KOPT-K1 (cell line): ENCODE data around the gene CAD.

Experiments used
- H3K27ac ChIP-seq: fragments of 200-600 bp; sonication (generic); 2 replicates; pipeline ENCODE4 v1.5.1; 2016; ENCODE audit warnings: antibody characterized with exemption, mild to moderate bottlenecking, low read depth, low read length; ENCODE audit not compliant: poor library complexity, severe bottlenecking
- H3K36me3 ChIP-seq: fragments of 200-600 bp; sonication (generic); 2 replicates; pipeline ENCODE4 v1.5.1; 2017; ENCODE audit warnings: antibody characterized with exemption, mild to moderate bottlenecking, low read length, moderate library complexity; ENCODE audit not compliant: insufficient read depth
- H3K9me3 ChIP-seq: fragments of 200-600 bp; sonication (generic); 2 replicates; pipeline ENCODE4 v1.5.1; 2017; ENCODE audit warnings: antibody characterized with exemption, low read length, mild to moderate bottlenecking; ENCODE audit not compliant: insufficient read depth, poor library complexity, severe bottlenecking

Gene CAD

DNA sequence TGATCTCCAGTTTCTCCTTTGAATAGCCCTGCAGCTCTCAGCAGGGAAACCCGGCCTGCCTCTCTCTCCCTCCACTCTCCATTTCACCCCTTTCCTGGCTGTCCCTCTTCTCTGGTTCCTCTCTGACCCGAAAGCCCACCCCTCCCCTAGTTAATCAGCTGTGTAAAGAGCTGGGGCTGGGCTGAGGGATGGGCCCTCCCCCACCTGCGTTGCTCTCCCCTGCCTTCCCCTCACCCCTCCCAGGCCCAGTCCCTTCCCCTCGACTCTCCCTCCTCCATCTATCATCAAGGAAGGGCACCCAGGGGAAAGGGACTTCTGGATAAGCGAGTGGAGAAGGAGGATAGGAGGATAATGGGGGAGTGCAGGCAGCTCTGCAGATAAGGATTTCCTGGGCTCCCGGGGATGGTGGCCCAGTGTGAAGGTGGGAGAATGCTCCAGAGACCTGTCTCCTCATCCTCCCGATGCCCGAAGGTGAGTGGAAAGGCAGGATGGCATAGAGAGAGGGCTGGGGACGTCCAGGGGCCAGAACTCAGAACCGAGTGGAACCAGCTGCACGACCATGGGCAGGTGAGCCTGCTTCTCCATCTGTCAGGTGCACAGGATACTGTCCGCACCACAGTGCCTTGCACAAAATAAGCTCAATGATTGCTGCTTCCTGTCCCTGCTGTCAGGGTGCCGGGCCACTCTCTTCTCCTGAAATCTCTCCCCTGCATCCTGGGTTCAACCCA, 33.6 kb downstream of the CAD start:
- no peaks in the 10 kb centered on the region for H3K9me3 ChIP-seq
- no peaks in the 10 kb centered on the region for H3K36me3 ChIP-seq
- no peak overlapping the region for H3K27ac ChIP-seq

DNA sequence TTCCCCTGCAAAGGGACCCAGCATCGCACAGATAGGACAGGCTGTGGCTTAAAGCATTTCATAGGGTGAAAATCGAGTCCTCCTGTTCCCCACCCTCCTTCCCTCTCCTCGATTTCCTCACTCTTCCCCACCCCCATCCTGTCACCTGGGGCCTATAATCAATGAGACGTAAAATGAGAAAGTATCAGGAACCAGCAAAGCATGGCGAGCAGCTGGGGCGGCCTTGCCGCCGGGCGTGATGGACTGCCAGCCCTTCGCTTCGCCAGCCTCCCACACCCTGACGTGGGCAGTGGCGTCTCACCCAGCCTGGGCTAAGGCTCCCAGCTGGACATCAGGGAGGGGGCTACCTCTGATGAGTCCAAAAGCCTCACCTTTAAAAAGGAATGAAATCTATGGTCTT, 34.6 kb downstream of the CAD start:
- Histone ChIP-seq H3K9me3 (no peaks in the 10 kb centered on the region), H3K27ac (no peak overlapping the region), H3K36me3 (no peaks in the 10 kb centered on the region)

GRCh38 chr2:27255187-27255586, 38.0 kb downstream of the CAD start:
- no peaks in the 10 kb centered on the region for H3K36me3 ChIP-seq
- H3K9me3 ChIP-seq = no peaks in the 10 kb centered on the region
- H3K27ac ChIP-seq = no peak overlapping the region

GRCh38 chr2:27255660-27256059, 38.5 kb downstream of the CAD start:
- Histone ChIP-seq H3K27ac (no peak overlapping the region), H3K36me3 (no peaks in the 10 kb centered on the region), H3K9me3 (no peaks in the 10 kb centered on the region)

- Histone ChIP-seq H3K36me3 (no peaks in the 10 kb centered on the region), H3K9me3 (no peaks in the 10 kb centered on the region), H3K27ac (no peak overlapping the region)
Observed at GRCh38 chr2:27256855-27257454, 39.8 kb downstream of the CAD start.

- H3K27ac ChIP-seq = no peak overlapping the region
- H3K9me3 ChIP-seq = no peaks in the 10 kb centered on the region
- H3K36me3 ChIP-seq = no peaks in the 10 kb centered on the region
Observed at GRCh38 chr2:27258051-27258450, 40.9 kb downstream of the CAD start.

DNA sequence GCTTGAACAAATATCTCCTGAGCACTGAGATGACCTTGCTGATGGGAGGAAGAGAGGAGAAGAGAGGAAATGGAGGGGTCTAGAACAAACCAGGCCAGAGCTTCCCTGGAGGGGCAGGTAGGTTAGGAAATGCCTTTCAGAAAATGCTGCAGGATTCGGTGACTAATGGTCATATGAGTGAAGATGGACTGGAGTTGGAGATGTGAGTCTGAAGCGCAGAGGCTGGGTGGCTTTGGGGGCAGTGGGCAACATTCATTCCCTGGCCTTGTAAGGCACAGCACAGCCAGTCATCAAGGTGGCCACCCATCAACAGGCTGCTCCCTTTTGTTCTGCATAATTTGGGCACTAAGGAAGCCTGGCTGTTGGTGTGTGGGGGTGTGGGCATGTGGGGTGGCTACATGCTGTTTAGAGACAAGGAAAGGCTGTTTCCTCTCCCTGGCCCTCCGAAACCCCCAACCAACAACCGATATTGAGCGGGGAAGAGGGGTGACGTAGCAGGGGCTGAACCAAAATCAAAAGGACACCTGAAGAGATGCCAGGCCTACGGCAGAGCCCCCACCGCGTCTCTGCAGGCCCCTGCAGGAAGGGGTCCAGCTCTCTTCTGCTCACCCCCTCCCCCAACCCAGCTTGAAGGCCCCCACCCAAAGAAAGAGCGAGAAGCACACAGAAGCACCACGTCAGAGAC, 44.2 kb downstream of the CAD start:
- Histone ChIP-seq H3K36me3 (no peaks in the 10 kb centered on the region), H3K27ac (no peak overlapping the region), H3K9me3 (no peaks in the 10 kb centered on the region)

DNA sequence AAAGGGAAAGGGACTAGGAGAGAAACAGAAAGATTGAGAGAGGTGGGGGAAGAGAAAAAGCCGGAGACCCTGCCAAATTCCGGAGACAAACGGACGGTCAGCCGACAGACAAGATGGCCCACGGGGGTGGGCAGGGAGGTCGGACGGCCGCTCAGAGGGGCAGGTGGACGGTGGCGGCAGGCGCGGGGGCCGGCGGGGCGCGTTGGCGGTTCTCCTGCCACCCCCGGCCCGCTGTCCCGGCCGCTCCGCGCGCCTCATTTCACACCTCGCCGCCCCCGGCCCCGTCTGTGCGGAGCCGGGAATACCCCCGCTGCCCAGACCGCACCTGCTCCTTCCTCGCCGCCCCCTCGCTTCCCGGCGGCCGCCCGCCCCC, 44.7 kb downstream of the CAD start:
- H3K27ac ChIP-seq = no peak overlapping the region
- H3K9me3 ChIP-seq = no peaks in the 10 kb centered on the region
- no peaks in the 10 kb centered on the region for H3K36me3 ChIP-seq

- Histone ChIP-seq H3K27ac (no peak within 1 kb of the TSS), H3K9me3 (no peaks in the 10 kb centered on the region), H3K36me3 (no peaks in the 10 kb centered on the region)
Observed at GRCh38 chr2:27262379-27263286, 45.5 kb downstream of the CAD start, which contains the start of gene SLC30A3. TSS of gene SLC30A3 (minus strand) at chr2:27263047. CDS start at chr2:27262906, 141 bp downstream.

GRCh38 chr2:27263287-27264252, 46.4 kb downstream of the CAD start:
- H3K9me3 ChIP-seq = no peaks in the 10 kb centered on the region
- H3K27ac ChIP-seq = no peak overlapping the region

DNA sequence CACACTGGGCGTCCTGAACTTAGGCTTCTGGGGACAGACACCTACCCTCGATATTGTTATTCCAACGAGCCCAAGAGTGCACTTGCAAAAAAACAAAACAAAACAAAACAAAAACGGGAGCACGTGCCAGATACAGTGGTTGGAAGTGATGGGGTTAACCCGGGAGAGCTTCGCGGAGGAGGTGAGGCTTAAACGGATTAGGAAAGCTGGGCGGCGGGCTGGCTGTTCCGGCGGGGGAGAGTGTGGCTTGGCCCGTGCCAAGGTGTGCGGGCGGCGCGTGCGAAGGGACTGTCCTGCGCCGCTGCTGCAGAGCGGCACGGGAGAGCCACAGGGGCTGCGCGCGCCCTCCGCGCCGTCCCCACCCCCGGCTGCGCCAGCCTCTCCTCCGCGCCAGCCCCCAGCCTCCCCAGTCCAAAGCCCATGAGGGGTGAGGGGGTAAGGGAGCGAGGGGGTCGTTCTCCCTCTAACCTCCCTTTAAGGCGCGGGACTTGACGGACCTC, 47.1 kb downstream of the CAD start:
- H3K9me3 ChIP-seq = no peaks in the 10 kb centered on the region
- H3K36me3 ChIP-seq = no peaks in the 10 kb centered on the region
- no peak overlapping the region for H3K27ac ChIP-seq

More at GRCh38 chr2:27263287-27264252, 46.4 kb downstream of the CAD start:
- no peaks in the 10 kb centered on the region for H3K36me3 ChIP-seq

GRCh38 chr2:27264753-27265535, 47.8 kb downstream of the CAD start:
- Histone ChIP-seq H3K27ac (no peak overlapping the region), H3K9me3 (no peaks in the 10 kb centered on the region), H3K36me3 (no peaks in the 10 kb centered on the region)

DNA sequence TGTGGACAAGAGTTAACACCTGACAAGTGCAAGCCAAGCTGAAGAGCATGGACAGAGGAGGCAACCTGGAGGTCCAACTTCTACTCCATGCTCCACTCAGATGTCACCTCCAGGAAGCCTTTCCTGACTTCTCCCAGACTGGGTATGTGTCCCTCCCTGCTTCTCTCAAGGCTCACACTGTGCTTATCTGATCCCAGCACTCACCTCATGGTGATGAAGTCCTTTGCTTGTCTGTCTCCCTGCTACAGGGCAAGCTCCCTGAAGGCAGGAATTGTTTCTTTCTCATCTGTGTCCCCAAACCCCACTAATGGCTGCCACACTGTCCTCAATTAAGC, 48.3 kb downstream of the CAD start:
- no peak overlapping the region for H3K27ac ChIP-seq
- no peaks in the 10 kb centered on the region for H3K36me3 ChIP-seq
- H3K9me3 ChIP-seq = no peaks in the 10 kb centered on the region
